GM21825 (cell line): ENCODE data around the gene BMAL1.
"Not testable (repeated sequence)": the region's sequence is repeated elsewhere in the genome, so short reads cannot be mapped to it uniquely, and the experiment has no call there.

Experiments used
- ATAC-seq: cut with Tn5 transposase; IDR thresholded peaks from one replicate; pipeline ENCODE4 v1.9.1; 2021; ENCODE audit warnings: mild to moderate bottlenecking, moderate library complexity; ENCODE audit not compliant: unreplicated experiment

Gene BMAL1

GRCh38 chr11:13436836-13437235 lies 159.2 kb downstream of the BMAL1 start:
- not testable (repeated sequence) for ATAC-seq
